Neural cell (in vitro differentiated cells): ENCODE results near the gene DTX1.

ENCODE experiments used
- EP300 ChIP-seq: fragments of 450-650 bp; conservative IDR thresholded peaks from 2 replicates; pipeline ENCODE4 v1.6.1; 2014; ENCODE audit warnings: antibody characterized with exemption, mild to moderate bottlenecking, moderate library complexity; ENCODE audit not compliant: poor library complexity, severe bottlenecking
- MXI1 ChIP-seq: fragments of 450-650 bp; conservative IDR thresholded peaks from 2 replicates; pipeline ENCODE4 v1.6.1; 2014; ENCODE audit warnings: antibody characterized with exemption, mild to moderate bottlenecking; ENCODE audit not compliant: poor library complexity, severe bottlenecking
- POLR2AphosphoS5 ChIP-seq: IDR thresholded peaks from 2 replicates; pipeline ENCODE4 v1.6.1; 2012
- RAD21 ChIP-seq: fragments of 450-650 bp; conservative IDR thresholded peaks from 2 replicates; pipeline ENCODE4 v1.6.1; 2014; ENCODE audit warnings: antibody characterized with exemption, mild to moderate bottlenecking, moderate library complexity
- TF ChIP-seq, protein P1 (sequence below): fragments of 450-650 bp; IDR thresholded peaks from 2 replicates; pipeline ENCODE4 v1.5.1; 2014; ENCODE audit warnings: antibody characterized with exemption, mild to moderate bottlenecking, moderate library complexity; ENCODE audit not compliant: poor library complexity, severe bottlenecking
- TF ChIP-seq, protein P2 (sequence below): IDR thresholded peaks from 2 replicates; pipeline ENCODE4 v1.6.1; 2012; ENCODE audit warnings: borderline replicate concordance

DNA sequence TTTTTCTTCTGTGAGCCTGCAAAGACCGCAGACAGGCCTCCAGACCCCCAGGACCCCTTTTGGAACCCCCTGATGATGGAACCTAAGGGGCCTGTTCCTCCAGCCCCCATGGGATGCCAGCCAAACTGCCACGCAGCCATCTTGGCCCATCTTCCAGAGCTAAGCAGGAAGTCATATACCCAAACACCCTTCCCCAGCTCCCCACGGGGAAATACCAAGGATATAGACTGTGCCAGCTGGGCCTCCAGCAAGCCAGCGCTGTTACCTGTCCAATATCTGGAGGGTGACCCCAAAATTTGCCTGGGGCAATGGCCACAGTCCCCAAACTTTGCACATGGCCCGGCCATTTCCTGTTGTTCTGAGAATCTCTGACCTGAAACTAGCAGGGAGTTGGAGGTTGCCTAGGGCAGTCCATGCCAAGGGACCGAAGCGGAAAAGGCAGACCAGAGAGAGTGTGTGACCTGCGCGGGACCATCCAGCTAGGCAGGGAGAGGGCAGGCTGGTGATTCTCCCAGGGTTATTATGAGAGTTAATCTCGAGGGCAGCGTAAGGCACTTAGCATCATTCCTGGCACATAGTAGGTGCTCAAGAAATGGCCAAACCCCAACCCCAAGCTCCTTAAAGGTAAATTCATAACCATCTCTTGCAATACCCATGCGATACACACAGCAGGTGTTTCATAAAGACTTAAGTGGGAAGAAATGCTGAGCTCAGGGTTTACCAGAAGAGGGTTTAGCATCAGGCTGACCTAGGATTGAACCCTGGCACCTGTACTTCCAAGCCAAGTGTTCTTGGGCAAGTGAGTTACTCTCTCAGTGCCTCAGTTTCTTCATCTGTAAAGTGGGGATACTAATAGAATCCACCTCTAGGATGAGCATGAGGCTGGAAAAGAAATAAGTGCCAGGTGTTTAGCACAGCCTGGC, 81.6 kb downstream of the DTX1 start:
- TF ChIP-seq, protein P1, sequence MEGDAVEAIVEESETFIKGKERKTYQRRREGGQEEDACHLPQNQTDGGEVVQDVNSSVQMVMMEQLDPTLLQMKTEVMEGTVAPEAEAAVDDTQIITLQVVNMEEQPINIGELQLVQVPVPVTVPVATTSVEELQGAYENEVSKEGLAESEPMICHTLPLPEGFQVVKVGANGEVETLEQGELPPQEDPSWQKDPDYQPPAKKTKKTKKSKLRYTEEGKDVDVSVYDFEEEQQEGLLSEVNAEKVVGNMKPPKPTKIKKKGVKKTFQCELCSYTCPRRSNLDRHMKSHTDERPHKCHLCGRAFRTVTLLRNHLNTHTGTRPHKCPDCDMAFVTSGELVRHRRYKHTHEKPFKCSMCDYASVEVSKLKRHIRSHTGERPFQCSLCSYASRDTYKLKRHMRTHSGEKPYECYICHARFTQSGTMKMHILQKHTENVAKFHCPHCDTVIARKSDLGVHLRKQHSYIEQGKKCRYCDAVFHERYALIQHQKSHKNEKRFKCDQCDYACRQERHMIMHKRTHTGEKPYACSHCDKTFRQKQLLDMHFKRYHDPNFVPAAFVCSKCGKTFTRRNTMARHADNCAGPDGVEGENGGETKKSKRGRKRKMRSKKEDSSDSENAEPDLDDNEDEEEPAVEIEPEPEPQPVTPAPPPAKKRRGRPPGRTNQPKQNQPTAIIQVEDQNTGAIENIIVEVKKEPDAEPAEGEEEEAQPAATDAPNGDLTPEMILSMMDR = no peak
- TF ChIP-seq EP300 (no peak), POLR2AphosphoS5 (no peak), MXI1 (no peak), RAD21 (no peak)
- TF ChIP-seq, protein P2, sequence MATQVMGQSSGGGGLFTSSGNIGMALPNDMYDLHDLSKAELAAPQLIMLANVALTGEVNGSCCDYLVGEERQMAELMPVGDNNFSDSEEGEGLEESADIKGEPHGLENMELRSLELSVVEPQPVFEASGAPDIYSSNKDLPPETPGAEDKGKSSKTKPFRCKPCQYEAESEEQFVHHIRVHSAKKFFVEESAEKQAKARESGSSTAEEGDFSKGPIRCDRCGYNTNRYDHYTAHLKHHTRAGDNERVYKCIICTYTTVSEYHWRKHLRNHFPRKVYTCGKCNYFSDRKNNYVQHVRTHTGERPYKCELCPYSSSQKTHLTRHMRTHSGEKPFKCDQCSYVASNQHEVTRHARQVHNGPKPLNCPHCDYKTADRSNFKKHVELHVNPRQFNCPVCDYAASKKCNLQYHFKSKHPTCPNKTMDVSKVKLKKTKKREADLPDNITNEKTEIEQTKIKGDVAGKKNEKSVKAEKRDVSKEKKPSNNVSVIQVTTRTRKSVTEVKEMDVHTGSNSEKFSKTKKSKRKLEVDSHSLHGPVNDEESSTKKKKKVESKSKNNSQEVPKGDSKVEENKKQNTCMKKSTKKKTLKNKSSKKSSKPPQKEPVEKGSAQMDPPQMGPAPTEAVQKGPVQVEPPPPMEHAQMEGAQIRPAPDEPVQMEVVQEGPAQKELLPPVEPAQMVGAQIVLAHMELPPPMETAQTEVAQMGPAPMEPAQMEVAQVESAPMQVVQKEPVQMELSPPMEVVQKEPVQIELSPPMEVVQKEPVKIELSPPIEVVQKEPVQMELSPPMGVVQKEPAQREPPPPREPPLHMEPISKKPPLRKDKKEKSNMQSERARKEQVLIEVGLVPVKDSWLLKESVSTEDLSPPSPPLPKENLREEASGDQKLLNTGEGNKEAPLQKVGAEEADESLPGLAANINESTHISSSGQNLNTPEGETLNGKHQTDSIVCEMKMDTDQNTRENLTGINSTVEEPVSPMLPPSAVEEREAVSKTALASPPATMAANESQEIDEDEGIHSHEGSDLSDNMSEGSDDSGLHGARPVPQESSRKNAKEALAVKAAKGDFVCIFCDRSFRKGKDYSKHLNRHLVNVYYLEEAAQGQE = no peak
